Activated CD4-positive, CD25-positive, alpha-beta regulatory T cell treated with anti-CD3 and anti-CD28 coated beads, Interleukin-2, amount 50 U/mL, for 24 hours (primary cell): ENCODE results near the gene PARD3.

Source experiments
- ATAC-seq, 2 donors: fragments of 150-1000 bp; cut with Tn5 transposase; one replicate each; pipeline ENCODE4 v1.10.0; 2021; ENCODE audit warnings: mild to moderate bottlenecking in 1 of 2, moderate library complexity in 1 of 2

PARD3 gene

DNA sequence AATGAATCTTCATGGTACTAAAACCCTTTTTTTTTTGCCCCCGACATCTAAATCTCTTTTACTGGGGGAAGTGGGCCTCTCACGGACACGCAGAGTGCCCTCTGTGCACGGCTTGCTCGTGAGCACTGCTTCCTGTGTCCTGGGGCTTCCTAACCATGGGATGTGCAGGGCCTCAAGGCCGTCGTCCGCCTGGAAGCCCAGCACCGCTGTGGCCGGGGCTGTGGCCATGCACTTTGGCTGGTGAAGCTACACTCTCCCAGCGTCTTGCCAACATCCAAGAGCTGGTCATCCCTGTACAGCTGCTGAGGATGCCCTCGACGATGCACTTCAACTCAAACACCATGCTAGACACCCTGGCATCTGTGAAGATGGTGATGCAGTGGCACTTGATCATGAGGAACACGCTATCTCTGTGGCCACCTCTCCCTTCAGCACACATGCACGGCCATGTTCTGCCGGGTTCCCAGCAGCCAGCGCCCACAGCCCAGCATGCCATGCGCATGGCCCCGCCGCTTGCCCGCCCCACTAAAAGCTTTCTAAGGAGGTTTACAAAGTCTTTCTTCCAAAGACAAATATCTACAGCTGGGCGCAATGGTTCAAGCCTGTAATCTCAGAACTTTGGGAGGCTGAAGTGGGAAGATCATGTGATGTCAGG, 326.5 kb downstream of the PARD3 start:
- ATAC-seq = no peak

DNA sequence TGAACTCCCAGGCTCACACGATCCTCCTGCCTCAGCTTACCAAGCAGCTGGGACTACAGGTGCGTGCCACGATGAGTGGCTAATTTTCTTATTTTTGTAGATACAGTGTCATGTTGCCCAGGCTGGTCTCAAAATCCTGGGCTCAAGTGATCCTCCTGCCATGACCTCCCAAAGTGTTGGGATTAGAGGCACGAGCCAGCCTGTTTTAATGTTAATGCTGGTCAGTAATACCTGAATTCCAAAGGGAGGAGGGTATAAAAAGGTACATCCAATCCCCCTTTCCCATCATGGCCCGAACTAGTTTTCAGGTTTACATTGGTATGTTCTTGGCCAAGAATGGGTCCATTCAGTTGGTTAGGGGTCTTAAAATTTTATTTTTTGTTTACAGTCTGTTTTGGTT, 329.1 kb downstream of the PARD3 start:
- no peak for ATAC-seq

DNA sequence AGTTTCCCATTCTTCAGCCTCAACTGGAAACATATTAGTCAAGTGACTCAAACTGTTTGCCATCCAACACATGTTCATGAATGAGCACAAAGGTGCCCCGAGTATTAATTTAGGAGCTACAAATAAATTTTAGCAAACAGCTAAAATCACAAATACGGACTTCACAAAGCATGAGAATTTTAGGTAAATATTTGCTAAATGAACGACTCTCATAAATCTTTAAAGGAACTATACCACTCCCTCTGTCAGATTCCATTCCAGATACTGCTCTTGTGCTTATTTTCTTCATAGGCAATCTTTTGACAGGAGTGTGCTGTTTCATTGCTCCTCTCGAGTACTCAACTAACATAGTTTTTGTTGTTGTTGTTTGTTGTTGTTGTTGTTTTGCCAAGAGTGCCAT, 330.9 kb downstream of the PARD3 start:
- ATAC-seq = no peak

DNA sequence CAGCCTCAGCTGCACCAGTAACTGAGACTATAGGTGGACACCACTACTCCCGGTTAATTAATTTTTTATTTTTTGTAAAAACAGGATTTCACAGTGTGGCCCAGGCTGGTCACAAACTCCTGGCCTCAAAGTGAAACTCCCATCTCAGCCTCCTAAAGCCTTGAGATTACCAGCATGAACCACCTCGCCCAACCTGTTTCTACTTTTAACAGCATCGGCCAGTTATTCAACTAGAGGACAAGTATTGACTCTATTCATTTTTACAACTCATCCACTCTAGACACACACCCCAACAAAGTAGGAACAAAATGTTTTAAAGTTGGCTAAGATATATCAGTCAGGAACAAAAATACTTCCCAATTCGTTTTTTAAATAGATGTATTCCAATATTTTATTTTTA, 334.8 kb downstream of the PARD3 start:
- ATAC-seq = no peak

DNA sequence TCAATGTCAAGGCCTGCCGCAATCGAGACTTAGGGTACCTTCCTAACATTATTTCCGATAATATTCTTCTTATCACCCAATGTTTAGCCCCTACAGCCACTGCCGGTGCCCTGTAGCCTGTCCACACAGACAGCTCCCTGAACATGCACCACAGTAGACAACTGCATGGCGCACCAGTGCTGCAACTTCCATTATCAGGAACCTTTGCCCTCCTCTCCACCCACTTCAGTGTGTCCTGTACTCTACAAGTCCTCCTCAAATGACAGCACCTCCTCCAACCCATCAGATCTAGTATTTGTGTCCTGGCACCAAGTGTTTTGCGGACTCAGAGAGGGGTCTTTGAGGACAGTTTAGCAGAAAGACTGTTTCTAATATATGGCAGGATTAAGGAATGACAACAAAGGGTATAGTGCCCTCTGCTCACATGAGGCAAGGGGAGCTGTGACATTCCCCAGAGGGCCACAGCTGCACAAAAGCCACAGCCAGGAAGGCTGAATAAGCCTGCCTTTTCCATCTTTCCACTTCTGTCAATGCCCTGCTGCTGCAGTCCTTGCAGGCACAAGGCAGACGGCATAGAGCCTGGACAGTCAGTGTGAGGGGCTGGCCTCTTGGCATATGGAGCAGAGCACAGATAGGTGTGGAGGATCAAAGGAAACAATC, 335.4 kb downstream of the PARD3 start:
- ATAC-seq = no peak

DNA sequence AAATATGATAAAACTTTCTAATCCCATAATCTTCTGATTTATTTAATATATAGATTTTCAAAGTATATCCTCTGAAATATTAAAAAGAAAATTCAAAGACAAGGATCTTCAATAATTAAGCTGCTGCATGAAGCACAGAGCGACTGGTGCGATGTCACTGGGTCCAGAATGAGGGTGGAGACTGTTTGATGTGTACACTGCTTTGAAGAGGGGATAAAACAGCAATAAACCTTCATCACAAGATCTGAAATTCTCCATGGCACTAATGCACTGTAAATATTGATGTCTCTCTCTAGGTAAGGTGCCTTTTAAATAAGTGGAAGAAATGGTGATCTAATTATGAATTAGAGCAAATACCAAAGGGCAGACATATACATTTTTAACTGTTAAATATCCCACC, 337.8 kb downstream of the PARD3 start:
- ATAC-seq = no peak

DNA sequence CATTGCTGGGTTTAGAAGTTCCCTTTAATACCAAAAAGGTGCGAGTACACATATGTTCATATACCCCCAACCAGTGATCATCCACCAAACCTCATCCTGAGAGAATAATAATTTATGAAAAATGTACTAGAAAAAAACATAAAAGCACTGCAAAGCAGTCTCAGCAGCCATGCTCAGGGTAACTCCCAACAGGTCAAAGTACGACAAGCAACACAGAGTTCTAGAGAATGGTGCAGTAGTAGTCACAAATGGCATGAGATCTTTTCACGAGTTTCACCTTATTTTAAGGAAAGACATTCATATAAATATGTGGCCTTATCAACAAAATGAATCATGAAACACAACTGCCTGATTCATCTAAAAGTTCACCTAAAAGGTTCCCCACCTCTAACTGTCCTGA, 338.5 kb downstream of the PARD3 start:
- no peak for ATAC-seq

DNA sequence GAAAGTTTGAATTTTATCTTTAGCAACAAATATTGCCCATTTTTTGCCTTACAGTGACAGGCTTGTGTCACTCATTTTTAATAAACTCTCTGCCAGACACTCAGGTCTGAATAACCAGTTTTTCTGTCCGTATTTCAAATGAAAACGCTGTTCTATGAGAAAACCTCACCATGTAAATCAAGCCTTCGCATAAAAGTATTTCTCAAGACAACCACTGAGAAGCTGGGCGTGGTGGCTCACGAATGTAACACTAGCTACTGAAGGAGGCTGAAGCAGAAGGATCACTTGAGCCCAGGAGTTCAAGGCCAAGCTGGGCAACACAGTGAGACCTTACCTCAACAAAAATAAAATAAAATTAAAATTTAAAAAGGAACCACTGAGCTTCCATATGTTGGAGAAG, 339.3 kb downstream of the PARD3 start:
- no peak for ATAC-seq

DNA sequence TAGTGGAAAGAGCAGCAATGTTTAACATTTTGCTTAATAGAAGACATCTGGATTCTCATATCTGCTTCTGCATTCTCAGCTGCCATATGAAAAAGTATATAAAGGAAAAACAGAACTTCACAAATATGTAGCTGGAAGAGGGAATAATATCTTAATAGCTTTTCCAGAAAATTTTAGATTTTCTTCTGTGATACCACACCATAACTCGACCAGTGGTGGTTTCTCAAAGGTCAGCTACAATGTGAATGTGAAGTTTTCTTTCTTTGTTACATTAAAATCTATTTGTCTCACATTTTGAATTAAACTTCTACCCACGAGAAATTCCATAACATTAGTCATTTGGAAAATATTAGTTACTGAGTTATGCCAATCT, 339.8 kb downstream of the PARD3 start:
- no peak for ATAC-seq

DNA sequence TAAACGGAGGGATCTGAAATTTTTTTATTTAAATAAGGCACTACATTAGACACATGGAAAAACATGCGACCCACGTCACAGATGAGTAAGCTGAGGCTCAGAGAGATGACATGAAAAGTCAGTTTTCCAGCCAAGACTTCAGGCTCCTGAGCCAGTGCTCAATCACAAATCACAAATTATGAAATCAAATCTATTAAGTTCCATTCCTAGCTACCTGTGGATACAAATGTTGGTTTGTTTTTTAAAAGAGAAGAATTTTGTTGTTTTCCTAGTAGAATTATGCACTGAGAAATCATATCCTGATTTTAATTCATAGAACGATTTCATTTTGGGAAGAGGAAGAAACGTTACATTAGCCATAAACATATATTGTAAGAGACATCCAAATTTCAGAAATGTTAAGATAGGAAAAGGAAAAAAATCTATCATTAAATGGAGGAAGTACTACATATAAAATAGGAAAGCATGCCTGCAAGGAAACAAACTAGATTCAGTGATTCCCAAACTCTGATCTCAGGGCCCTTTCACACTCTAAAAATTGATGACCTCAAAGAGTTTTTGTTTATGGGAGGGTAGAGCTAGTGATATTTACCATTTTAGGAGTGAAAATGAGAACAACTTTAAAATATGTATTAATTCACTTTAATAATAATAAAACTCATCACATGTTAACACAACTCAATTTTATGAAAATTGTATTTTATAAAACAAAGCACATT, 340.4 kb downstream of the PARD3 start:
- no peak for ATAC-seq

DNA sequence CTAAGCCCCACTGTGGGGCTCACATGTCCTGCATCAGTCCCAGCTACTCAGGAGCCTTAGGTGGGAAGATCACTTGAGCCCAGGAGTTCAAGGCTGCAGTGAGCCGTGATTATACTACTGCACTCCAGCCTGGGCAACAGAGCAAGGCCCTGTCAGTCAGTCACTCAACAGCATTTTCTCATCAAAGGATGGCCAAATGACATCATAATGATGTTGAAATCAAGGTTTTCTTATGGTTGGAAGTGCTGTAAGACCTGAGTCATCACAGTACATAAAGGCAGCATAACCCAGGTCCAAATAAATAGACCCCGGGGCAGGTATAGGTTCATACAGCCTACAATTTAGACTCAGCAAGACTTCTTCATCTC, 341.1 kb downstream of the PARD3 start:
- ATAC-seq = no peak

DNA sequence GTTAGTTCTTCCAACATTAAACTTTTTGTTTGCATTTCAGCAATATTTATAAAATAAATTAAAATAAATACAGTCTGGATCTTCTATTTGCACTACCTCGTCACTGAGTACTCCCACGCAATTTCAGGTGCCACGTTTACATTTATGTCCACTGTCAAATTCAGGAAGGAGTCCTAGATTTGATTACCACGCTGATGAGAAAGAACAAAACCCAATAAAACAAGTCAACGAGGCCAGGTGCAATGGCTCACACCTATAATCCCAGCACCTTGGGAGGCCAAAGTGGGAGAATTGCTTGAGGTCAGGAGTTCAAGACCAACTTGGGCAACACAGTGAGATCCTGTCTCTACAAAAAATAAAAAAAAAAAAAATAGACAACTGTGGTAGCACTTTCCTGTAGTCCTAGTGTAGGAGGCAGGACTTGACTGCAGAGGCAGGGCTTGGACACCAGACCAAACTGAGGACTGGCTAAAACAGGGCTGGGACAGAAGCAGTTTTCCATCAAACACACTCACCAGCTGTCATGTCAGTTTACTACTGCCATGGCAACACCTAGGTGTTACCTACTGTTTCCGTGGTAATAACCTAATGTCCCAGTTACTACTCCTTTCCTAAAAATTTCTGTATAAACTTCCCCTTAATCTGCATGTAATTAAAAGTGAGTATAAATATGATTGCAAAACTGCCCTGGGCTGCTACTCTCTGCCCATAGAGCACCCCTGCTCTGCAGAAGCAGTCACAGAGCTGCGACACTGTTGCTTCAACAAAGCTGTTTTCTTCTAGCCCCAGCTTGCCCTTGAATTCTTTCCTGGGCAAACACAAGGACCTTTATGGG, 341.7 kb downstream of the PARD3 start:
- no peak for ATAC-seq

DNA sequence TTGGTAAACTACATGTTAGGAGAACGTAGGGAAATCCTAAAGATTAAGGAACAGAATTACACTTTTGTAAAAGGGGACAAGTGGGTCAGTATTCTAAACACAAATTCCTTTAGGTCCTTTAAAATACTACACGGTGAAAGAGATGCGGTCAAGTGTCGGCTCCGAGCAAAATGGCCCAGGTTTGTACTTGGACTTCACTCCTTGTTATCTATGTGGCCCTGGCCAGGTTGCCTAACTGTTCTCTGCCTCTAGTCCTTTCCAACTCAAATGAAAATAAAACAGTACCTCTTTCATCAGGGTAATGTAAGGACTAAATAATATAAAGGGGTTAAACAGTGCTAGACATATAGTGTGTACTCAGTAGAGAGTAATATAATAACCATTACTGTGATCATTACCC, 344.8 kb downstream of the PARD3 start:
- ATAC-seq = no peak

DNA sequence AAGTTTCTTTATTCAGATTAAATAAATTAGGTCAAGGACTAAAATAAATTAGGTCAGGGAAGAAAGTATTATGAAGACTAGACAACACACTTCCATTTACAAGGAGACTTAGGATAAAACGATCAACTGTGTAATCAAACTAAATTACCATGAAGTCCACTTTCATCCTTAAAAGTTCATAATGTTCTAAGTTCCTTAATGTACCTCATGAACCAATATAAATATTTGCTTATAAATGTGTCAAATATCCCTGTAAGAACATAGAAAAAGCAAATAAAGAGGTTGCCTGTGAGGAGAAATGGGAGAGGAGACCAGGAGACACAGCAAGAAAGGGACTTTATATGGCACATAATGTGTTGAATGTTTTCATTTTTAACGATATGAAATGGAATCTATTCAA, 345.6 kb downstream of the PARD3 start:
- no peak for ATAC-seq

DNA sequence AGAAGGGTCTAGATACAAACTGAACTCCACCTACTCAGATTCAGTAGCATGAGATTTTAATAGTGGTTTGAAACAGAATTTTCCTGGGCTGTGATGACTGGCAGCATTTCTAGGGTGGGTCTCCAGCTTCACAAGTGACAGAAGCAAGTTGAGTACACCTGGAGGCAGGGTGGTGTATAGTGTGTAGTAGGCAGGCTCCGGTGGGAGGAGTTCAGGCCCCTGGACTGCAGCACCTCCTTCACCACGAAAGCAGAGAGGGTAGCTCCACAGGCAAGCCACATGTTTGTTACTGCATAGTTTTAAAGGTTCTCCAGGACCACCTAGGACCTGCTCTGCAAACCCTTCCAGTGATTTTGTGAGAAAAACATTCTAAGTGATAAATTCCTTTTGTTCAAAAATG, 347.2 kb downstream of the PARD3 start:
- no peak for ATAC-seq

DNA sequence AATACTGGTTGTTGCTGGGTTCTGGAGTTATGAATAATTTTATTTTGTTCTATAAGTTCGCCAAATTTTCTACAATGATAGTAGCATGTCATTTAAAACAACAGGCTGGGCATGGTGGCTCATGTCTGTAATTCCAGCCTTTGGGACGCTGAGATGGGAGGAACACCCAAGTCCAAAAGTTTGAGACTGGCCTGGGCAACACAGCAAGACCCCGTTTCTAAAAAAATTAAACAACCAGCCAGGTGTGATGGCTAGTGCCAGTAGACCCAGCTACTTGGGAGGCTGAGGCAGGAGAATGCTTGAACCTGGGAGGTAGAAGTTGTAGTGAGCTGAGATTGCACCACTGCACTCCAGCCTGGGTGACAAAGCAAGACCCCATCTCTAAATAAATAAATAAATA, 347.7 kb downstream of the PARD3 start:
- no peak for ATAC-seq

DNA sequence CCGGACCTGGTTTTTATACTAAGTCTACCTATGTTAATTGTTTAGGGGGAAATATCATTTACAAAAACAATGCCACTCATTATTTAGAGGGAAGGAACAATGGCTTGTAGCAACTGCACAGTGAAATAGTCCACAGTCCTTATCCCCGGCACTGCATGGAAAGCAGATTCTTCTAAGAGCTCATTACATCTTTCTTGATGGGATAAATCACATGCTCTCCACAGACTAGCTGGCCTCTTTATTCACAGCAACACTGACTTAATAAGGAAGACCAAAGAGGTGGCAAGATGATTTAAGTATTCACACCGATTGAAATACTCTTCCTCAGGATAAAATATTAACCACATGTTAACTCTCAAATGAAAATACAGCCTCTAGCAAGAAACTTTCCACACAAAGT, 349.4 kb downstream of the PARD3 start:
- ATAC-seq = no peak

DNA sequence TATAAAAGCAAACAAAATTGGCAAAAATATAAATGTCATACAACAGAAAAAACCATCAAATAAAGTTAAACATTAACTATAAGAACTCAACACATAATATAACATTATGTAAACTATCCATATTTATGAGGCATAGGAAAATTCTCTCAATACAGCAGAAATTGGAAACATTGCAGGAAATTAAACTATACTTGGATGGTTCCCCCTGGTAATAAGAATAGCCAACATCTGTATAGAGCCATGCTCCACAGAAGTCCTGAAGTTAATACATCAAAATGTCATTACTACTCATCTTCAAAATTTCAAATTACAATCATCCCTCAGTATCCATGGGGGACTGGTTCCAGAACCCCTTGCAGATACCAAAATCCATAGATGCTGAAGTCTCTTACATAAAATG, 350.5 kb downstream of the PARD3 start:
- ATAC-seq = no peak

DNA sequence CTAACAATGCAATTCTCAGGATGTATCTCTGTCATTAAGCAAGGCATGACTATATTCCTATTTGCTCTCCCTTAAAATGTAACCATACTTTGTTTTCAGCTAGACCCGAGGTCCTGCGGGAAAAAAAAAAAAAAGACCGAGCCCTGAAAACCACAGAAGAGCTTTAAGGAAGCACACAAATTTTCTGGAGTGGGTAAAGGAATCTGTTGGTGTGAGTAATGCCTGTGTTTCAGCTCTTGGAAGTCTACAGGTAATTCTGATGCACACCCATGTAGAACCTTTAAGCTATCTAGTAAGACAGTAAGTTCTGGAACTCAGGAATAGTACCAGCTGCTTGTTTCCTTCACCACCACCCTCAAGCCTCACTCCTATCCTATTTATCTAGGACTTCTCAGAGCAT, 351.1 kb downstream of the PARD3 start:
- ATAC-seq = no peak

DNA sequence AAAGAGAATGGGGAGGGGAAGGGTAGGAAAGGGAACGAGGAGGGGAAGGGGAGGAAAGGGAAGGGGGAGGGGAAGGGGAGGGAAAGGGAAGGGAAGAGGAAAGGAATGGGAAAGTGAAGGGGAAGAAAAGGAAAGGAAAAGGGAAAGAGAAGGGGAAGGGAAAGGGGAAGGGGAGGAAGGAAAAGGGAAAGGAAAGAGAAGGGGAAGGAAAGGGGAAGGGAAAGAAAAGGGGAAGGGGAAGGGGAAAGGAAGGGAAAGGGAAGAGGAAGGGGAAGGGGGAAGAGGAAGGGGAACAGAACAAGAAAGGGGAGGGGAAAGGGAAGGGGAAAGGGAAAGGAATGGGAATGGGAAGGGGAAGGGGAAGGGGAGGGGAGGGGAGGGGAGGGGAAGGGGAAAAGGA, 352.1 kb downstream of the PARD3 start:
- no peak for ATAC-seq

DNA sequence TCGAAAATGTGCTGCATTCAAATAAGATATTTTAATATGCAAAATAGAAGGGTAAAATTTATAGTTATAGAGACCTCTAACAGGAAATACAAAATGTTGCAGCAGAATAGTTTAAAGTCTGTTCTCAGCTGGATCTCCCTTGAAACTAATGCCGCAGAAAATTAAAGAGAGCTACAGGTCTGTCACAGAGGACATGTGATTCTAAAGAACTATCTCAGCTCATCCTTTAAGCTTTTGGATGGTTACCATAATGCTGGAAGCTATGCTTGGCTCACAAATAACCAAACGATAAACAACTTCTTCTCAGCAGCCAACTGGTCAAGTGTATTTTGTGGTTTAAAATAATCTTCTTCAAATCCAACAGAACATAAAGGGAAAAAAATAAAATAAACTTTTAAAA, 353.0 kb downstream of the PARD3 start:
- ATAC-seq = no peak

DNA sequence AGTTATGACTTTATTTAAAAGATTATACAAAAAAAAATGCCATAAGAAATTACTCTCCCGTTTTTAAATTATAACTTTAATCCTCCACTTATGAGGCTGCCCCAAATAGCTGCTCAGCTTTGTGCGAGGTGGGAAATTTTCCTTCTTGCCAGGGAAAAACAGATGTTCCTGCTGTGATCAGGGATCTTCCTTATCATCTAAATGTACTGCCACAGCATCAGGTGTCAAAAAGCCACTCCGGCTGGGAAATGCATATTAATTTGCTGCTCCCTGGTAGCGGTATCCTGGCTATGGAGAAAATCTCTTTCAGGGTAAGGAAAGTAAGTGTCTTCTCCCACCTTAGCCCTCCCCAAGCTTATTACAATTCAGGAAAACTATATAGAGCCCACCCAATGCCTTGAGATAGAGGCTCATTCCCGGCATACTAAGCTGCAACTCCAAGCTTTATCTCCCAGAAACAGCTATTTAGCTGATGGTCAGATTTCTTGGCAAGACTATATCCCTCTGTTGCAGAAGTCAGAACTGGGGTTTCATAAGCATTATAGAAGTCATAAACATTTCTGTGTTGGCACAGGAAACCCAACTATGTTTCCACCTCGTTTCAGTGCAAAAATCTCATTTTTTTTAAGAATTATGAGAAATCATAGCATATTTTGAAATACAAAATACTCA, 360.4 kb downstream of the PARD3 start:
- ATAC-seq = no peak

DNA sequence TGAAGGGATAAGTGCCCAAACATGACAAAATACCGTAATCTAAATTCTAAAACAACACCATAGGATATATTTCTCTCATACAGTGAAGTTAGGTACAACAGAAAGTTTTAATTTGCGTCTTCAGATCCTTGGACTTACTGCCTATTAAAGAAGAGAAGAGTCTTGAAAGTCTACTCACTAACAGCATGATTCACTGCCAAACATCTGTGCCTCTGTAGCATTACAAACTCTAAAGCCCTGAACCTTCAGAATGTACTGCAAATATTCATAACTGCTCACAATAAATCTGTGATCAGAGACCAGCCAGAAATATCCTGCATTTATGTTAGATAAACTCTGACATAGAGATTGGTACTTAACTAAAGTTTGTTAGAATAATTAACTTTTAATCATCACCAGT, 365.3 kb downstream of the PARD3 start:
- ATAC-seq = no peak
